A204.1 (cell line): ENCODE measurements around the gene RBM23.

Experiments
- FAIRE-seq: peaks from 2 replicates; lab custom pipeline; 2012; peaks lifted over from hg19 to GRCh38; lab: Jason Lieb, UNC

Gene RBM23

GRCh38 chr14:22885975-22886374 lies 33.0 kb downstream of the RBM23 start:
- FAIRE-seq, result no peak

GRCh38 chr14:22884738-22885523 lies 34.0 kb downstream of the RBM23 start:
- FAIRE-seq, result no peak

- FAIRE-seq, result no peak
These were observed 34.7 kb downstream of the RBM23 start for GRCh38 chr14:22884076-22884737.

- FAIRE-seq, result no peak
These were observed 35.6 kb downstream of the RBM23 start, which contains the start of gene REM2 for GRCh38 chr14:22883173-22883976. TSS of gene REM2 (plus strand) at chr14:22883222. CDS start at chr14:22883288, 66 bp downstream.

GRCh38 chr14:22882529-22883172 lies 36.3 kb downstream of the RBM23 start:
- FAIRE-seq, result no peak

- FAIRE-seq, result no peak
These were observed 36.9 kb downstream of the RBM23 start for GRCh38 chr14:22882064-22882463.

- no peak for FAIRE-seq
These were observed 40.4 kb downstream of the RBM23 start for GRCh38 chr14:22878271-22879246.

- no peak for FAIRE-seq
These were observed 41.9 kb downstream of the RBM23 start for GRCh38 chr14:22877000-22877501.

GRCh38 chr14:22875748-22876319 lies 43.1 kb downstream of the RBM23 start:
- FAIRE-seq, result no peak

GRCh38 chr14:22875003-22875747 lies 43.8 kb downstream of the RBM23 start:
- FAIRE-seq, result no peak

GRCh38 chr14:22872833-22873520 lies 46.0 kb downstream of the RBM23 start:
- no peak for FAIRE-seq

- no peak for FAIRE-seq
These were observed 46.7 kb downstream of the RBM23 start for GRCh38 chr14:22872033-22872832.

- FAIRE-seq, result no peak
These were observed 47.5 kb downstream of the RBM23 start, which contains the start of gene LRP10 for GRCh38 chr14:22871224-22872032. TSS of gene LRP10 (plus strand) at chr14:22871740. CDS start at chr14:22872304, 564 bp downstream.

GRCh38 chr14:22870811-22871223 lies 48.1 kb downstream of the RBM23 start:
- FAIRE-seq, result no peak

- FAIRE-seq, result no peak
These were observed 52.1 kb downstream of the RBM23 start for GRCh38 chr14:22866874-22867273.

- FAIRE-seq, result no peak
These were observed 53.2 kb downstream of the RBM23 start for GRCh38 chr14:22865424-22866405.
